Keratinocyte (primary cell): ENCODE data around the gene TRAPPC2. TPM values are rescaled to one million over a fixed set of nuclear protein-coding genes. Genes with fewer than 3 reads are reported as not detected.

Experiments used
- DNase-seq: peaks from one replicate; pipeline ENCODE4 v3.0.0-alpha.2; 2011; ENCODE audit warnings: low read depth, missing footprints, low spot score
- FAIRE-seq: peaks from 2 replicates; lab custom pipeline; 2011; peaks lifted over from hg19 to GRCh38; lab: Jason Lieb, UNC
- H2AFZ ChIP-seq: 2 replicates; pipeline ENCODE4 v1.6.0; 2012; ENCODE audit warnings: low read length, control low read depth, inconsistent platforms; ENCODE audit not compliant: control insufficient read depth
- H3K27ac ChIP-seq: 2 replicates; pipeline ENCODE4 v1.5.1; 2011; ENCODE audit warnings: low read length; ENCODE audit not compliant: control insufficient read depth, insufficient read depth
- H3K27me3 ChIP-seq: 3 replicates; pipeline ENCODE4 v1.6.0; 2011; ENCODE audit warnings: low read length; ENCODE audit not compliant: control insufficient read depth, insufficient read depth; ENCODE audit errors: extremely low read depth
- H3K36me3 ChIP-seq, 2 experiments: 2 replicates in 1 of 2; 3 replicates in 1 of 2; pipeline ENCODE4 v1.5.1; 2011; ENCODE audit warnings: low read length in 2 of 2, mild to moderate bottlenecking in 1 of 2; ENCODE audit not compliant: control insufficient read depth in 2 of 2, insufficient read depth in 2 of 2; ENCODE audit errors: extremely low read depth in 1 of 2
- H3K4me1 ChIP-seq: 3 replicates; pipeline ENCODE4 v1.5.1; 2011; ENCODE audit warnings: low read length; ENCODE audit not compliant: control insufficient read depth, insufficient read depth; ENCODE audit errors: extremely low read depth
- H3K4me2 ChIP-seq: 3 replicates; pipeline ENCODE4 v1.6.0; 2011; ENCODE audit warnings: low read depth, low read length; ENCODE audit not compliant: control insufficient read depth, insufficient read depth; ENCODE audit errors: extremely low read depth
- H3K4me3 ChIP-seq, 3 experiments: fragments of 200-600 bp in 1 of 3; sonication (generic) in 1 of 3; 2 replicates in 2 of 3; 3 replicates in 1 of 3; pipeline ENCODE4 v1.5.1; 2011 to 2016; ENCODE audit warnings: low read length in 3 of 3, mild to moderate bottlenecking in 3 of 3, control low read depth in 2 of 3, inconsistent platforms in 1 of 3, low read depth in 1 of 3, mixed read lengths in 1 of 3, mixed run types in 1 of 3, moderate library complexity in 1 of 3; ENCODE audit not compliant: control insufficient read depth in 2 of 3, insufficient read depth in 2 of 3; ENCODE audit errors: extremely low read depth in 1 of 3
- H3K79me2 ChIP-seq: 2 replicates; pipeline ENCODE4 v1.6.0; 2012; ENCODE audit warnings: low read length; ENCODE audit not compliant: control insufficient read depth, insufficient read depth
- H3K9ac ChIP-seq: 3 replicates; pipeline ENCODE4 v1.6.0; 2011; ENCODE audit warnings: low read length; ENCODE audit not compliant: control insufficient read depth, insufficient read depth; ENCODE audit errors: extremely low read depth
- H3K9me1 ChIP-seq: 3 replicates; pipeline ENCODE4 v1.6.0; 2011; ENCODE audit warnings: low read length; ENCODE audit not compliant: control insufficient read depth, insufficient read depth; ENCODE audit errors: extremely low read depth
- H3K9me3 ChIP-seq: 2 replicates; pipeline ENCODE4 v1.5.1; 2012; ENCODE audit warnings: low read depth, low read length; ENCODE audit not compliant: control insufficient read depth
- H4K20me1 ChIP-seq: 3 replicates; pipeline ENCODE4 v1.6.0; 2011; ENCODE audit warnings: low read length; ENCODE audit not compliant: control insufficient read depth, insufficient read depth; ENCODE audit errors: extremely low read depth
- EZH2 ChIP-seq: IDR thresholded peaks from one replicate; pipeline ENCODE4 v1.6.1; 2012; ENCODE audit warnings: inconsistent platforms, mild to moderate bottlenecking, low read length, moderate library complexity
- dilution Hi-C: fragments of 300-500 bp; cut with MboI; formaldehyde crosslinking; loops from one replicate; pipeline ENCODE4 v1.7.0; 2020; ENCODE audit warnings: low sequenced_read_pairs; ENCODE audit not compliant: extremely low pct_ligation_motif_present
- polyA plus RNA-seq, 5 experiments: library from polyadenylated mRNA; depleted of rRNA in 3 of 5; stranded (reverse) in 3 of 5; stranded (forward) in 1 of 5; unstranded in 1 of 5; fragments of >200 nt; gene quantifications; 1 replicate in 1 of 5; 2 replicates in 3 of 5; 3 replicates in 1 of 5; pipeline versions ENCODE4 v1.2.1 to v1.2.3, GENCODE V29; 2011 to 2012; ENCODE audit warnings: missing spikeins in 2 of 5, low read depth in 1 of 5, low replicate concordance in 1 of 5
- TF ChIP-seq, protein P1 (sequence below), 3 experiments: IDR thresholded peaks in 1 of 3; conservative IDR thresholded peaks in 1 of 3; optimal IDR thresholded peaks in 1 of 3; 2 replicates in 2 of 3; 3 replicates in 1 of 3; pipeline versions ENCODE3 to v1.5.1; 2011; ENCODE audit warnings: low read length in 3 of 3, mild to moderate bottlenecking in 3 of 3, moderate library complexity in 2 of 3, control low read depth in 1 of 3, inconsistent platforms in 1 of 3; ENCODE audit not compliant: insufficient read depth in 2 of 3; ENCODE audit errors: extremely low read depth in 1 of 3

The TRAPPC2 gene
- polyA plus RNA-seq, 1 donor (not counting 4 experiments of a cell fraction or from before 2014, with no cell fraction given) = 19.0 TPM

DNA sequence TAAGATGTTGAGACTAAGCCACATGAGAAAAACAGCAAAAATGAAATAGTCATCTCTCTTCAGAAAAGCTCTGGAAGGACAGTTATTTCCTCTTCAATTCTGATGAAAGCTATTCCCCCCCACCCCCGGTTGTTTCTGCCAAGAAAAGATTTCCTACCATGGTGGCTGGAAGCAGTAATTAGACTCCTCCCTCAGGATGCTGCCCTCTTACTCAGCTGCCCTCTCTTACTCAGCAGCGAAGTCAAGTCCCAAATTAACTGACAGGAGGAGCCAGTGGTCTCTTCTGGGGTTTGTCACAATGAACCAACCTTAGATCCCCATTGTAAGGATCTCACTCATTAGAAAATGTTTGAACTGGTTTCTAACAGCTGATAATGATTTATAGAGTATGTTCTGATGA, 44.5 kb upstream of the TRAPPC2 start:
- Histone ChIP-seq H3K4me2 (no peak overlapping the region), H3K36me3 (peaks cover 0 to 5% of the 10 kb centered on the region in 2 experiments), H3K27ac (no peak overlapping the region), H3K4me1 (no peaks in the 10 kb centered on the region), H3K9me3 (no peaks in the 10 kb centered on the region), H3K9me1 (no peaks in the 10 kb centered on the region), H2AFZ (no peak overlapping the region), H3K4me3 (no peak overlapping the region), H4K20me1 (no peaks in the 10 kb centered on the region), H3K79me2 (no peaks in the 10 kb centered on the region), H3K27me3 (peaks cover 7% of the 10 kb centered on the region), H3K9ac (no peak overlapping the region)
- no peak for DNase-seq
- FAIRE-seq = no peak
- dilution Hi-C loops = no loop called here
- no peak for TF ChIP-seq EZH2
- TF ChIP-seq, protein P1, sequence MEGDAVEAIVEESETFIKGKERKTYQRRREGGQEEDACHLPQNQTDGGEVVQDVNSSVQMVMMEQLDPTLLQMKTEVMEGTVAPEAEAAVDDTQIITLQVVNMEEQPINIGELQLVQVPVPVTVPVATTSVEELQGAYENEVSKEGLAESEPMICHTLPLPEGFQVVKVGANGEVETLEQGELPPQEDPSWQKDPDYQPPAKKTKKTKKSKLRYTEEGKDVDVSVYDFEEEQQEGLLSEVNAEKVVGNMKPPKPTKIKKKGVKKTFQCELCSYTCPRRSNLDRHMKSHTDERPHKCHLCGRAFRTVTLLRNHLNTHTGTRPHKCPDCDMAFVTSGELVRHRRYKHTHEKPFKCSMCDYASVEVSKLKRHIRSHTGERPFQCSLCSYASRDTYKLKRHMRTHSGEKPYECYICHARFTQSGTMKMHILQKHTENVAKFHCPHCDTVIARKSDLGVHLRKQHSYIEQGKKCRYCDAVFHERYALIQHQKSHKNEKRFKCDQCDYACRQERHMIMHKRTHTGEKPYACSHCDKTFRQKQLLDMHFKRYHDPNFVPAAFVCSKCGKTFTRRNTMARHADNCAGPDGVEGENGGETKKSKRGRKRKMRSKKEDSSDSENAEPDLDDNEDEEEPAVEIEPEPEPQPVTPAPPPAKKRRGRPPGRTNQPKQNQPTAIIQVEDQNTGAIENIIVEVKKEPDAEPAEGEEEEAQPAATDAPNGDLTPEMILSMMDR (optimal IDR thresholded peaks at IDR 0.05 in 1 of 3, IDR thresholded peaks at IDR 0.05 in 1 of 3, conservative IDR thresholded peaks at IDR 0.05 in 1 of 3; ENCODE audit: extremely low read depth in 1 of 3, insufficient read depth in 2 of 3, low read length in 3 of 3) = no peak

GRCh38 chrX:13776387-13776786, 42.0 kb upstream of the TRAPPC2 start:
- no peak for FAIRE-seq
- no peak overlapping the region for H3K4me2 ChIP-seq

More at GRCh38 chrX:13776387-13776786, 42.0 kb upstream of the TRAPPC2 start:
- no peaks in the 10 kb centered on the region for H3K79me2 ChIP-seq
- no peaks in the 10 kb centered on the region for H3K9me3 ChIP-seq
- no peak for TF ChIP-seq EZH2
- TF ChIP-seq, protein P1 (optimal IDR thresholded peaks at IDR 0.05 in 1 of 3, IDR thresholded peaks at IDR 0.05 in 1 of 3, conservative IDR thresholded peaks at IDR 0.05 in 1 of 3; ENCODE audit: extremely low read depth in 1 of 3, insufficient read depth in 2 of 3, low read length in 3 of 3) = no peak
- H3K27me3 ChIP-seq = no peaks in the 10 kb centered on the region
- DNase-seq = no peak
- no peaks in the 10 kb centered on the region for H3K9me1 ChIP-seq
- no peak overlapping the region for H3K9ac ChIP-seq
- dilution Hi-C loops = no loop called here
- no peak overlapping the region for H3K27ac ChIP-seq
- H3K4me3 ChIP-seq = no peak overlapping the region
- H3K4me1 ChIP-seq = no peaks in the 10 kb centered on the region
- H2AFZ ChIP-seq = no peak overlapping the region
- H4K20me1 ChIP-seq = no peaks in the 10 kb centered on the region
- H3K36me3 ChIP-seq = peaks cover 0 to 8% of the 10 kb centered on the region in 2 experiments
